ENCODE data around the gene CRYZL1. TPM values are rescaled to one million over a fixed set of nuclear protein-coding genes. Genes with fewer than 3 reads are reported as not detected.

The CRYZL1 gene
- polyA plus RNA-seq, 4 donors = 54.8 to 79.4 (median 60.6) TPM

GRCh38 chr21:33542640-33543504 is 98.7 kb downstream of the CRYZL1 start, which contains the start of gene SON:
SON (plus strand) TSS chr21:33543038; CDS start chr21:33543093, 55 bp downstream.
- peak; percentile 93 to 97 (median 96) for DNase-seq (ENCODE audit: low read depth in 4 of 4, low spot score in 2 of 4)

GRCh38 chr21:33541756-33542639 is 99.5 kb downstream of the CRYZL1 start, which contains the start of gene GART:
GART (minus strand) TSS chr21:33542117; CDS start chr21:33539315, 2,802 bp downstream.
- peak; percentile 56 to 69 (median 63) for DNase-seq (ENCODE audit: low read depth in 4 of 4, low spot score in 2 of 4)

- DNase-seq (ENCODE audit: low read depth in 4 of 4, low spot score in 2 of 4) = no peak
These were observed 100.3 kb downstream of the CRYZL1 start for GRCh38 chr21:33541105-33541711.

- DNase-seq (ENCODE audit: low read depth in 4 of 4, low spot score in 2 of 4) = no peak
These were observed 100.8 kb downstream of the CRYZL1 start for GRCh38 chr21:33540711-33541104.

- no peak for DNase-seq (ENCODE audit: low read depth in 4 of 4, low spot score in 2 of 4)
These were observed 101.9 kb downstream of the CRYZL1 start for GRCh38 chr21:33539616-33540015.

Other genes starting within 250 kb of the CRYZL1 start
- 10 to 100 TPM; 70.1 to 88.0 (median 80.2) TPM for gene IFNGR2, start 238.3 kb downstream of the CRYZL1 start, polyA plus RNA-seq (ENCODE audit: insufficient read length in 4 of 4)
- 10 to 100 TPM; 49.1 to 85.3 (median 56.4) TPM for gene TMEM50B, start 161.8 kb downstream of the CRYZL1 start, polyA plus RNA-seq (ENCODE audit: insufficient read length in 4 of 4)
- gene DNAJC28, start 150.0 kb downstream of the CRYZL1 start, polyA plus RNA-seq (ENCODE audit: insufficient read length in 4 of 4) = 1 to 10 TPM; 4.3 to 6.1 (median 5.6) TPM
- gene GART, start 99.6 kb downstream of the CRYZL1 start, polyA plus RNA-seq (ENCODE audit: insufficient read length in 4 of 4) = 10 to 100 TPM; 63.2 to 95.0 (median 75.1) TPM
- 100 to 1,000 TPM; 259 to 402 (median 330) TPM for gene SON, start 98.7 kb downstream of the CRYZL1 start, polyA plus RNA-seq (ENCODE audit: insufficient read length in 4 of 4)
- 10 to 100 TPM; 27.9 to 48.2 (median 35.8) TPM for gene DONSON, start 53.1 kb downstream of the CRYZL1 start, polyA plus RNA-seq (ENCODE audit: insufficient read length in 4 of 4)
- 10 to 100 TPM; 36.8 to 57.2 (median 46.8) TPM for gene ITSN1, start 760 bp upstream of the CRYZL1 start, polyA plus RNA-seq (ENCODE audit: insufficient read length in 4 of 4)

Data from left renal cortex interstitium (tissue), 4 donors.